WI38 (cell line): ENCODE results near the gene PBX1.

Experiments used
- H3K4me3 ChIP-seq: 2 replicates; pipeline ENCODE4 v1.5.1; 2011; ENCODE audit warnings: low read depth, mild to moderate bottlenecking, control low read depth, low read length
- CTCF ChIP-seq: IDR thresholded peaks from 2 replicates; pipeline ENCODE4 v1.5.1; 2012; ENCODE audit warnings: low read depth, mild to moderate bottlenecking, control low read depth, low read length

Gene PBX1

GRCh38 chr1:164801791-164802502, 243.0 kb downstream of the PBX1 start:
- no peak for TF ChIP-seq CTCF
- no peak overlapping the region for H3K4me3 ChIP-seq

- H3K4me3 ChIP-seq, result no peak overlapping the region
- no peak for TF ChIP-seq CTCF
These were observed 243.7 kb downstream of the PBX1 start for GRCh38 chr1:164802529-164803282.

- no peak overlapping the region for H3K4me3 ChIP-seq
- no peak for TF ChIP-seq CTCF
These were observed 244.4 kb downstream of the PBX1 start for GRCh38 chr1:164803366-164803765.

- TF ChIP-seq CTCF, result no peak
- H3K4me3 ChIP-seq, result no peak overlapping the region
These were observed 245.4 kb downstream of the PBX1 start for GRCh38 chr1:164804366-164804765.

- no peak for TF ChIP-seq CTCF
- H3K4me3 ChIP-seq, result no peak overlapping the region
These were observed 246.4 kb downstream of the PBX1 start for GRCh38 chr1:164805399-164805798.

- TF ChIP-seq CTCF, result no peak
- no peak overlapping the region for H3K4me3 ChIP-seq
These were observed 247.5 kb downstream of the PBX1 start for GRCh38 chr1:164806531-164806930.

GRCh38 chr1:164813776-164814175, 254.8 kb downstream of the PBX1 start:
- H3K4me3 ChIP-seq, result no peak overlapping the region
- no peak for TF ChIP-seq CTCF
